Testis (tissue), 3 donors: ENCODE data around the gene STAT4. TPM values are rescaled to one million over a fixed set of nuclear protein-coding genes. Genes with fewer than 3 reads are reported as not detected.

ENCODE experiments used
- DNase-seq: peaks from one replicate; pipeline ENCODE4 v3.0.0-alpha.2; 2019
- H3K27ac ChIP-seq, 2 donors: fragments of 200-600 bp; sonication (generic); one replicate each; pipeline ENCODE4 v1.5.1; 2019
- H3K27me3 ChIP-seq: fragments of 200-600 bp; sonication (generic); one replicate; pipeline ENCODE4 v1.5.1; 2019
- H3K36me3 ChIP-seq: fragments of 200-600 bp; sonication (generic); one replicate; pipeline ENCODE4 v1.5.1; 2017; ENCODE audit warnings: low read depth; ENCODE audit errors: missing control alignments
- H3K4me1 ChIP-seq: fragments of 200-600 bp; sonication (generic); one replicate; pipeline ENCODE4 v1.5.1; 2019
- H3K4me3 ChIP-seq, 2 donors: fragments of 200-600 bp; sonication (generic); one replicate each; pipeline ENCODE4 v1.5.1; 2017 to 2019
- H3K9me3 ChIP-seq: fragments of 200-600 bp; sonication (generic); one replicate; pipeline ENCODE4 v1.5.1; 2017
- POLR2A ChIP-seq: fragments of 450-650 bp; IDR thresholded peaks from one replicate; pipeline ENCODE4 v1.6.1; 2017; ENCODE audit warnings: antibody characterized with exemption, mild to moderate bottlenecking, moderate library complexity
- WGBS, 2 donors: methylation state at CpG; one replicate each; pipeline ENCODE4 v1.1.5; 2018; 5-methylcytosine and 5-hydroxymethylcytosine counted together
- intact Hi-C: fragments of 100-400 bp; cut with DNase I; formaldehyde crosslinking; loops from one replicate; pipeline ENCODE4 v1.15.1; 2023; ENCODE audit warnings: low total_unique reads
- polyA plus RNA-seq: library from polyadenylated mRNA; stranded (reverse); fragments of 350-450 nt; fragmentation: Illumina TruSeq; extraction: RNeasy Lipid Tissue Mini Kit (QIAGEN cat#74804); gene quantifications from one replicate; pipeline ENCODE4 v1.2.3, GENCODE V29; 2014; ENCODE audit warnings: low read depth, low replicate concordance; ENCODE audit not compliant: insufficient read depth
- total RNA-seq, 2 donors: library from RNA; depleted of rRNA; stranded (reverse); fragments of >200 nt; gene quantifications; one replicate each; pipeline ENCODE4 v1.2.3, GENCODE V29; 2016
- TF ChIP-seq, protein P1 (sequence below), 3 experiments: fragments of 450-650 bp in 2 of 3; fragments of 200-600 bp in 1 of 3; sonication (generic) in 1 of 3; IDR thresholded peaks; one replicate each; pipeline ENCODE4 v1.5.1; 2016 to 2019; ENCODE audit warnings: antibody characterized with exemption in 3 of 3, mild to moderate bottlenecking in 2 of 3, moderate library complexity in 1 of 3

The STAT4 gene
- total and polyA plus RNA-seq, 3 donors from 2014 or later: 23.0 to 59.4 (median 36.4) TPM

GRCh38 chr2:191108331-191108730 lies 42.5 kb downstream of the STAT4 start:
- intact Hi-C loops: no loop called here
- H3K36me3 ChIP-seq: no peaks in the 10 kb centered on the region
- TF ChIP-seq POLR2A: no peak
- TF ChIP-seq, protein P1, sequence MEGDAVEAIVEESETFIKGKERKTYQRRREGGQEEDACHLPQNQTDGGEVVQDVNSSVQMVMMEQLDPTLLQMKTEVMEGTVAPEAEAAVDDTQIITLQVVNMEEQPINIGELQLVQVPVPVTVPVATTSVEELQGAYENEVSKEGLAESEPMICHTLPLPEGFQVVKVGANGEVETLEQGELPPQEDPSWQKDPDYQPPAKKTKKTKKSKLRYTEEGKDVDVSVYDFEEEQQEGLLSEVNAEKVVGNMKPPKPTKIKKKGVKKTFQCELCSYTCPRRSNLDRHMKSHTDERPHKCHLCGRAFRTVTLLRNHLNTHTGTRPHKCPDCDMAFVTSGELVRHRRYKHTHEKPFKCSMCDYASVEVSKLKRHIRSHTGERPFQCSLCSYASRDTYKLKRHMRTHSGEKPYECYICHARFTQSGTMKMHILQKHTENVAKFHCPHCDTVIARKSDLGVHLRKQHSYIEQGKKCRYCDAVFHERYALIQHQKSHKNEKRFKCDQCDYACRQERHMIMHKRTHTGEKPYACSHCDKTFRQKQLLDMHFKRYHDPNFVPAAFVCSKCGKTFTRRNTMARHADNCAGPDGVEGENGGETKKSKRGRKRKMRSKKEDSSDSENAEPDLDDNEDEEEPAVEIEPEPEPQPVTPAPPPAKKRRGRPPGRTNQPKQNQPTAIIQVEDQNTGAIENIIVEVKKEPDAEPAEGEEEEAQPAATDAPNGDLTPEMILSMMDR (IDR thresholded peaks at IDR 0.05): no peak
- no peak overlapping the region for H3K27ac ChIP-seq
- no peak for DNase-seq
- 60 to 62% methylated on average over 4 of the region's 4 CpGs for WGBS, 2 donors
- no peaks in the 10 kb centered on the region for H3K4me1 ChIP-seq
- H3K9me3 ChIP-seq: no peaks in the 10 kb centered on the region
- H3K27me3 ChIP-seq: no peaks in the 10 kb centered on the region
- H3K4me3 ChIP-seq: no peak overlapping the region

GRCh38 chr2:191105082-191105481 lies 45.7 kb downstream of the STAT4 start:
- WGBS, 2 donors: 88 to 91% methylated on average over 3 of the region's 3 CpGs
- no peak for TF ChIP-seq POLR2A
- TF ChIP-seq, protein P1 (IDR thresholded peaks at IDR 0.05): no peak
- no peak for DNase-seq

DNA sequence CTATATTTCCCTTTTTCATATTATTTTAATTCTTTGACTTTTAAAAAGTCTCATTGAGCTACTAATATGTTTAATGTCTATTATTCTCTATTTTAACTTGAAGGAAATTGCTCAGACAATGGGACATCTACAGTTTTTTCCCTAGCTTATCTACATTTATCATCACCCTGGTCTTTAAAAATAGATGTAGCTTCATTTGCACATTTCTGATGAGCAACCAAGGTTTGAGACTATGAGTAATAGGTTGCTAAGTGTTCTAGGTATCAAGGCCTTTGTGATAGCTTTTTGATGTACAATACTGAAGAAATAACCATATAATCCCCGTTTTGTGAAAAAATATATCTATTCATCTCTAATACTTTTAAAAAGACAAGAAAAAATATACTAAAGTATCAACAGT lies 47.0 kb downstream of the STAT4 start:
- no peak for DNase-seq
- Histone ChIP-seq H3K36me3 (no peaks in the 10 kb centered on the region), H3K9me3 (no peaks in the 10 kb centered on the region), H3K4me1 (no peaks in the 10 kb centered on the region), H3K27ac (no peak overlapping the region), H3K4me3 (no peak overlapping the region), H3K27me3 (no peaks in the 10 kb centered on the region)
- WGBS, 2 donors: 92 to 94% methylated on average over 1 of the region's 1 CpG
- TF ChIP-seq, protein P1 (IDR thresholded peaks at IDR 0.05): no peak
- TF ChIP-seq POLR2A: no peak
- intact Hi-C loops: no loop called here

More at GRCh38 chr2:191105082-191105481, 45.7 kb downstream of the STAT4 start:
- no peaks in the 10 kb centered on the region for H3K9me3 ChIP-seq
- H3K27ac ChIP-seq: no peak overlapping the region
- H3K36me3 ChIP-seq: no peaks in the 10 kb centered on the region
- intact Hi-C loops: no loop called here
- no peaks in the 10 kb centered on the region for H3K4me1 ChIP-seq
- H3K27me3 ChIP-seq: no peaks in the 10 kb centered on the region
- no peak overlapping the region for H3K4me3 ChIP-seq

GRCh38 chr2:191100216-191100615 lies 50.6 kb downstream of the STAT4 start:
- WGBS, 2 donors: 95 to 96% methylated on average over 5 of the region's 5 CpGs
- intact Hi-C loops: no loop called here

DNA sequence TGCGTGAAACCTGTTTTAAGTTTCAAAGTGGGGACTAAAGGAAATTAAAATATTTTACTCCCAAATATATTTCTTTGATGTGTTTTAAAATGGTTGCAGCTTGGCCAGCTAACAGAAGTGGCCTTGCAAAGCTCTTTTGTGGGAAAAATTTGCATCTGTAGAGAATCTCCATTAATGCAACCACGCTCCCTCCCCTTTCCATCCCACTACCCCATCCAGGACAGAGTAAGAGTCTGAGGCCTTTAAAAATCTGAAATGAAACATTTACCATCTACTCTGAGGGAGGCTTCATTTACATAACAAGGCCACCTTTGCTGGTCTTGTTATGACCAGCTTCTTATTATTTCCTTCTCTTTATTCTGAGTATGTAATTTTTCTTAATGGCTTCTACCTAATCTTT lies 63.5 kb downstream of the STAT4 start:
- 95 to 96% methylated on average over 2 of the region's 2 CpGs for WGBS, 2 donors
- no peak for DNase-seq
- Histone ChIP-seq H3K9me3 (no peaks in the 10 kb centered on the region), H3K36me3 (no peaks in the 10 kb centered on the region), H3K4me1 (no peaks in the 10 kb centered on the region), H3K4me3 (no peak overlapping the region), H3K27ac (no peak overlapping the region), H3K27me3 (no peaks in the 10 kb centered on the region)
- intact Hi-C loops: no loop called here
- no peak for TF ChIP-seq POLR2A
- TF ChIP-seq, protein P1 (IDR thresholded peaks at IDR 0.05): no peak

More at GRCh38 chr2:191100216-191100615, 50.6 kb downstream of the STAT4 start:
- TF ChIP-seq POLR2A: no peak
- TF ChIP-seq, protein P1 (IDR thresholded peaks at IDR 0.05): no peak
- no peaks in the 10 kb centered on the region for H3K36me3 ChIP-seq
- no peaks in the 10 kb centered on the region for H3K27me3 ChIP-seq
- DNase-seq: no peak
- no peaks in the 10 kb centered on the region for H3K4me1 ChIP-seq
- H3K9me3 ChIP-seq: no peaks in the 10 kb centered on the region
- no peak overlapping the region for H3K27ac ChIP-seq
- no peak overlapping the region for H3K4me3 ChIP-seq
